NCI-H187 treated with DMSO at 0.1 percent for 48 hours (cell line): ENCODE results near the gene SHCBP1L.
"Not testable (repeated sequence)": the region's sequence is repeated elsewhere in the genome, so short reads cannot be mapped to it uniquely, and the experiment has no call there.

Experiments used
- DNase-seq: peaks from one replicate; lab custom pipeline; 2025; lab: John Stamatoyannopoulos, UW

Gene SHCBP1L

DNA sequence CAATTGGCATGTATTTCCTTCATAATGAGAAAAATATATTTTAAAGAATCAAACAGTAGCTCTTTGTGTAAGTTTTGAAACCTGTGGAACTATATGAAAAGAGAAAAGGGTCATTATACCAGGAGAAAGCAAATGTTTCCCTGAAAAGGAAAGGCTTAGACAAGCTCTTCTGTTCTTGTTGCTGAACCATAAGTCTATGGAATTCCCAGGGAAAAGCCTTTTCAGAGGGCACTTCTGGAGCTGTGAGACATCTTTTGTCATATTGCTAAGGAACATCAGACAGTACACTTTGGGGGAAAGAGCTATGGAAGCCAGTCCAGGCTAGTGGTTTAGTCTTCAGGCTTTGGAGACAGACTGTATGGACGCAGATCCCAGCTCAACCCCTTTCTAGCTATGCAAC lies 12.1 kb upstream of the SHCBP1L start:
- no peak for DNase-seq

GRCh38 chr1:182962554-182963115 lies 9.7 kb upstream of the SHCBP1L start:
- peak; percentile 72 for DNase-seq

GRCh38 chr1:182960046-182960445 lies 7.1 kb upstream of the SHCBP1L start:
- no peak for DNase-seq

- DNase-seq = no peak
Observed at GRCh38 chr1:182957902-182958395, 5.0 kb upstream of the SHCBP1L start.

DNA sequence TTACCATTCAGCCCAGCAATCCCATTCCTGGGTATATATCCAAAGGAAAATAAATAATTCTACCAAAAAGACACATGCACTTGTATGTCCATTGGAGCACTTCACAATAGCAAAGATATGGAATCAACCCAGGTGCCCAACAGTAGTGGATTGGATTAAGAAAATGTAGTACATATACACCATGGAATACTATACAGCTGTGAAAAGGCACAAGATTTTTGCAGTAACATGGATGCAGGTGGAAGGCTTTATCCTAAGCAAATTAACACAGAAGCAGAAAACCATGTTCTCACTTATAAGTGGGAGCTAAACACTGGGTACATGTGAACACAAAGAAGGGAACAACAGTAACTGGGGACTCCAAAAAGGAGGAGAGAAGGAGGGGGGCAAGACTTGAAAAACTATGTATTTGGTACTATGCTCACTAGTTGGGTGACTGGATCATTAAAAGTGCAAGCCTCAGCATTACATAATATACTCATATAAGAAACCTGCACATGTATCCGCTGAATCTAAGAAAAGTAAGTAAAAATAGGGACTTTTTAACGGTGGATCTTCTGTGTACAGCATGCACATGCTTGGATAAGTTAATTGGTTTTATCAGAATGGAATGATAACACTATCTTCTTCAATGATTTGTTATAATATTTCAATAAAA lies 3.9 kb upstream of the SHCBP1L start:
- no peak for DNase-seq

- DNase-seq = no peak
Observed at GRCh38 chr1:182955596-182956588, 2.9 kb upstream of the SHCBP1L start.

- no peak for DNase-seq
Observed at GRCh38 chr1:182953826-182954225, 860 bp upstream of the SHCBP1L start.

GRCh38 chr1:182943336-182943735 lies 9.6 kb downstream of the SHCBP1L start:
- not testable (repeated sequence) for DNase-seq

GRCh38 chr1:182942145-182942544 lies 10.8 kb downstream of the SHCBP1L start:
- DNase-seq = not testable (repeated sequence)

DNA sequence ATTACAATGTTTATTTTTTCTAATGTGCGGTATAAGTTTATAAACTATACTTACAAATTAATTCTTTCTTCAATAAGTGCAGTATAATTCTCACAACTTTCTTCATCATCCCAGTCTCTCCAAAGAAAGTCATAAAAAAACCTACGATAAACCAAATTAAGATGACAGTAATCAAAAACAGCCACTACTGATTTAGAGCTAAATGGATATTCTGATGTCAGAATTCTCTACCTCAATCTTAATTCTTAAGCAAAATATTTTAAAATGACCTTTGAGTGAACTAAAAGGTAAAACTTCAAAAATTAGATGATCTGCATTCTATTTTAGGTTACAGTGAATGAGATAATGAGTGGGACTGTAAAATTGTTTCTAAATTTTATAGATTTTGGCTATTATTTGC lies 13.6 kb downstream of the SHCBP1L start:
- DNase-seq = no peak

- no peak for DNase-seq
Observed at GRCh38 chr1:182935716-182936115, 17.2 kb downstream of the SHCBP1L start.

DNA sequence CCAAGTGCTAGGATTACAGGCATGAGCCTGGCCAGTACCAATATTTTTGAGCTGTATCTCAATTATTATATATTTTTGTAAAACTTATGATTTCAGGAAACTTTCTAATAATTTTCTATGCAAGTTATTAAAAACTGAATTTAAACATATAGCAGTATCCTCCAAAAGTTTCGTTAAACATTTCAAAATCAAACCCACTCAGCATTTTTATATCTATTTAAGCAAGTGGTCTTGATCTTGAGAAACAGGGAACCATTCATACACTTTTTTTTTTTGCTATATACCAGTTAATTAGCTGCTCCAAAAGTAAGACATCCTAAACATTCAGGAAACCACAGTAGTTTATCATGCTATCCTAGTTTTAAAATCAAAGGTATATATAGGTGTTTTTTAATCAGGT lies 22.0 kb downstream of the SHCBP1L start:
- no peak for DNase-seq

DNA sequence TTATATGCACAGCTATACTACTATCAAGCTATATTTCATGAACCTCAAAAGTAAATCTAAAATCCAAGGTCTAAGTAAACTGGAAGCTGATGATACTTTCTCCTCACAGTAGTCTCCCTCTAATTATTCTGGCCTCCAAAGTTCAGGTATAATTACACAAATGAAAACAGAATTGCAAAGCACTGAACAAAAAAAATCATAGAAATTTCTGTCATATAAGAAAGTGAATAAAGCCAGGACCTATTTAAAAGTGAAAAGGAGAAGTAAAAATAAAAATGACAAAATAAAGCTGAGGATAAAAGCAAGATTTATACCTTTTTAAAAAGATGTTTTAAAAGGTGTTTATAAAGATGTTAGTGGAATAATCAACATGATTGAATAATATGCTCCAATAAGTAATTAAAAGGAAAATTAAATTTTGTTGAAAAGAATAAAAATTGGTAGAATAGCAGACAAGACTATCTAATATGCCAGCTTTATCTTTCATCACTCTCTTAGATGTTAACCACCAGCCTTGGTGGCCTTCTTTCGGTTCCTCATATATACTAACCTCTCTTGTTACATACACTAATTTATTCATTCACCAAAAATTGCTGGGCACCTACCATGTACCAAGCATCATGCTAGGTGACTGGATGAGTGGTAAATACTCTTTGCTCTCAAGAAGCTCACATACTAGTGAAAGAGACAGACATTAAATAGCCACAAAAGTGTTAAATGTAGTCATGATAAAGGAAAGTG lies 25.1 kb downstream of the SHCBP1L start:
- no peak for DNase-seq

- no peak for DNase-seq
Observed at GRCh38 chr1:182925661-182926060, 27.3 kb downstream of the SHCBP1L start.

DNA sequence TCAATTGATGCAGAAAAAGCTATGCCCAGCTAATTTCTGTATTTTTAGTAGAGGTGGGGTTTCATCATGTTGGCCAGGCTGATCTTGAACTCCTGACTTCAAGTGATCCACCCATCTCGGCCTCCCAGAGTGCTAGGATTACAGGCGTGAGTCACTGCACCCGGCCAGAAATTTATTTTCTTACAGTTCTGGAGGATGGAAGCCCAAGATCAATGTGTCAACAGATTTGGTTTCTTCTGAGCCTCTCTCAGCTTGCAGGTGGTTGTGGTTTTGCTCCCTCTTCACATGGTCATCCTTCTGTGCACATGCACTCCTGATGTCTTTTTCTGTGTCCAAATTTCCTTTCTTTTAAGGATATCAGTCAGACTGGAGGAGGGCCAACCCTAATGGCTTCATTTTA lies 35.6 kb downstream of the SHCBP1L start:
- peak; percentile 29 for DNase-seq

DNA sequence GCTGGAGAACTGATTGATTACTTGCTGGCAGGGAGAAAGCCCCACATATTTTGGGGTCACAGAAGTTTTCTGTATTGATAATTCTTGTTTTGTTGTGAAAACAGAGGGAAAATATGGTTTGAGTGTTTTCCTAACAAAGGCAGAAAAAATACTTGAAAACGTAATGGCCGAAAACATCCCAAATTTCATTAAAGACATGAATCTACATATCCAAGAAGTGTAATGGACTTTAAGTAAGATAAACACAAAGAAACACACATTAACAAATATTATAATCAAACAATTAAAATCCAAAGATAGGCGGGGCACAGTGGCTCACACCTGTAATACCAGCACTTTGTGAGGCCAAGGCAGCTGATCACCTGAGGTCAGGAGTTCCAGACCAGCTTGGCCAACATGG lies 39.6 kb downstream of the SHCBP1L start:
- DNase-seq = no peak

GRCh38 chr1:182910143-182910542 lies 42.8 kb downstream of the SHCBP1L start:
- DNase-seq = no peak

GRCh38 chr1:182909578-182909977 lies 43.4 kb downstream of the SHCBP1L start:
- DNase-seq = no peak

GRCh38 chr1:182905321-182905720 lies 47.6 kb downstream of the SHCBP1L start:
- DNase-seq = no peak

DNA sequence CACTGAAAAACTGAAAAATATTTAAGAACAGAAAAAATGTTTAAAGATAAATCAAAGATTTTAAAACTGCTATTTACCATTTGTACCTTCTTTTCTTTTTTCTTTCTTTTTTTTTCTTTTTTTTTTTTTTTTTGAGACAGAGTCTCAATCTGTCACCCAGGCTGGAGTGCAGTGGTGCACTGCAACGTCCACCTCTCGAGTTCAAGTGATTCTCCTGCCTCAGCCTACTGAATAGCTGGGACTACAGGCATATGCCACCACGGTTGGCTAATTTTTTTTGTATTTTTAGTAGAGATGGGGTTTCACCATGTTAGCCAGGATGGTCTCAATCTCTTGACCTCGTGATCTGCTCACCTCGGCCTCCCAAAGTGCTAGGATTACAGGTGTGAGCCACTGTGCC lies 51.0 kb downstream of the SHCBP1L start:
- not testable (repeated sequence) for DNase-seq

- no peak for DNase-seq
Observed at GRCh38 chr1:182897696-182898095, 55.3 kb downstream of the SHCBP1L start.
